GM19239 (cell line): Measurements from ENCODE around the gene SPON2.

Experiments
- DNase-seq: peaks from one replicate; pipeline ENCODE4 v3.0.0; 2011; ENCODE audit warnings: low spot score; ENCODE audit not compliant: insufficient read length
- FAIRE-seq: peaks from 2 replicates; lab custom pipeline; 2011; peaks lifted over from hg19 to GRCh38; lab: Jason Lieb, UNC

SPON2 gene

DNA sequence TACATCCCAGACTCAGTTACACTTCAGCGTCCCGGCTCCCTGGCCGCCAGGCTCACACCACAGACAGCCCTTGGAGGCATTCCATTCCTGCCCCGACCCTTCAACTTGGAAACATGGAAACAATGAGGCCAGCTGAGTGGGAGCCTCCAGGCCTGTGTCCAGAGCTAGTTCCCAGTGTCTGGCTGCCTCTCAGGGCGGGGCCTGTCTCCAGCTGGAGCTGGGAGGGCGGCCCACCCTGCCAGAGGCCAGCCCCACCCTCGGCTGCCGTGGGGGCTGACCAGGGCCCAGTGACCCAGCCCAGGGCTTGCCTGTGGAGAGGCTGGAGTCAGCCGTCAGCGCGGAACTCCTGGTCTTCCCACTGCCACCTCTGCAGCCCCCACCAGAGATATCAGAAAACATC, 37.4 kb upstream of the SPON2 start:
- no peak for FAIRE-seq

DNA sequence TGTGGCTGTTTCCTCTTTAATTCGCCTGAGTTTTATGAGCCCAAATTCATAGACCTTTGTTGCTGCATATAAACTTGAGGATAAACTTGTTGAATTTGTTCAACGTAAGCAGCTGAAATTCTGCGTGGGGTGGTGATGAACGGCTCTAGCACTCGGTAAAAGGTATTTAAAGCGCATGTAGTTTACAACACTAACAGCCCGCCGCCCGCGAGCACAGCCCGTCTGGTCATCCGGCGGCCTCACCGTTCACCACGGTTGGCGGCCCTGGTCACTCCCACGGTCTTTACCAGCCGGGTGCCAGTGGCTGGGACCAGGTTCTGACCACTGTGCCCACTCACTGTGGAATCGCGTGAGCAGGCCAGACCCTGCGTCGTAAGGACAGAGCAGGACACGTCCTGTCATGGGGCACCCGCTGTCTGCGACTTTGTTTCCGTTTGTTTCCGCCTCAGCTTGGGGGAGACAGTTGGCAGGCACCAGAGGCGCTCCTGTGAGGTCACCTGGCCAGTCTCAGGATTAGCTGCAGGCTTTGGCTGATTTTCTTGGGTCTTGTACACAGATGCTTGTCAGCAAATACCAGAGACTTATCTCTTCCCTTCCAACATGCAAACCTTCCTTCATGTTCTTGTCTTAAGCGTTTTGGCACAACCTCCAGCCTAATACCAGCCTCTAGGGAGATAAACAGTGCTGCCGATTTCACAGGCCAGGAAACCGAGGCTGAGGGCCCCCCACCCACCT, 36.8 kb upstream of the SPON2 start:
- FAIRE-seq, result no peak

More for the DNA sequence above, 37.4 kb upstream of the SPON2 start:
- DNase-seq, result no peak

GRCh38 chr4:1208266-1208961, 36.0 kb upstream of the SPON2 start:
- FAIRE-seq (no peak), DNase-seq (no peak)

More for the DNA sequence above, 36.8 kb upstream of the SPON2 start:
- DNase-seq, result no peak

DNA sequence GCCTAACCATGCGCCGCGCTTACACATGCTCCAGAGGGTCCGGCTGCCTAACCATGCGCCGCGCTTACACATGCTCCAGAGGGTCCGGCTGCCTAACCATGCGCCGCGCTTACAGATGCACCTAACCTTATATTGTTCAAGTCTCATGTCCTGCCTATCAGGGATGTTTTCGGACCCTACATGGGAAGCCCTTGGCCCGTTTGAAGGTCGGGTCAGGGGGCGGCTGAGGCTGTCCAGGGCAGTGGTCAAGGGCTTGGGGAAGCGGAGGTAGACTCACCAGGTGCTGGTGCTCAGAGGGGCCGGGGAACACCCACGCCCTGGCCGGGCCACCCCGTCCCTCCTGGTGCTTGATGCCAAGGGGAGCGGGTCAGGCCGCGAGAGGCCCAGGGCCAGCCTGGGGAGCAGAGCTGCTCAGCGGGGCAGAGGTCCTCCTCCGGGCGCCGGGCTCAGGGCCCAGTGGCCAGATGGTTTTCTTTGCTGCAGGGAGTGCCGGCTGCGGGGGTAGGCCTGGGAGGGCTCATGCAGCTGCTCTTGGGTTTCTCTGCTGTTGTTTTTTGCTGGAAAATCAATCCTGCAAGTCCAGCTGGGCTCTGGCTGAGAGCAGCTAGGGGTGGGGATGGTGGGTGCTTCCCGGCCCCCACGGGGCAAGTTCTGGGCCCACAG, 35.4 kb upstream of the SPON2 start:
- DNase-seq (no peak), FAIRE-seq (no peak)

DNA sequence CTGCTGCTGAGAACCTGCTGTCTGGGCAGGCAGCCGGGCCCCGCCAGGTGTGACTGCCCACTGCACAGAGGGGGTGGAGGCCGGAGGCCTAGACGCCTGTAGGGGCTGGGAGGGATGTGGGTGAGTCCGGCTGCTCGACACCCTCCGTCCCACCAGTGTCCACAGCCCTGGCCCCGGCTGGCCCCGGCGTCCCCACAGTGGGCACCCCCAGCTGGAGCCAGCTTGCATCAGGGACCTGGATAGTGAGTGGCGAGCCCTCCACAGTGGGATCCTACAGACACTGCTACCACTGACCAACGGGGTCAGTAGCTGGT, 34.7 kb upstream of the SPON2 start:
- DNase-seq, result no peak

GRCh38 chr4:1206299-1207156, 34.1 kb upstream of the SPON2 start:
- no peak for DNase-seq

More for the DNA sequence above, 34.7 kb upstream of the SPON2 start:
- FAIRE-seq, result no peak

DNA sequence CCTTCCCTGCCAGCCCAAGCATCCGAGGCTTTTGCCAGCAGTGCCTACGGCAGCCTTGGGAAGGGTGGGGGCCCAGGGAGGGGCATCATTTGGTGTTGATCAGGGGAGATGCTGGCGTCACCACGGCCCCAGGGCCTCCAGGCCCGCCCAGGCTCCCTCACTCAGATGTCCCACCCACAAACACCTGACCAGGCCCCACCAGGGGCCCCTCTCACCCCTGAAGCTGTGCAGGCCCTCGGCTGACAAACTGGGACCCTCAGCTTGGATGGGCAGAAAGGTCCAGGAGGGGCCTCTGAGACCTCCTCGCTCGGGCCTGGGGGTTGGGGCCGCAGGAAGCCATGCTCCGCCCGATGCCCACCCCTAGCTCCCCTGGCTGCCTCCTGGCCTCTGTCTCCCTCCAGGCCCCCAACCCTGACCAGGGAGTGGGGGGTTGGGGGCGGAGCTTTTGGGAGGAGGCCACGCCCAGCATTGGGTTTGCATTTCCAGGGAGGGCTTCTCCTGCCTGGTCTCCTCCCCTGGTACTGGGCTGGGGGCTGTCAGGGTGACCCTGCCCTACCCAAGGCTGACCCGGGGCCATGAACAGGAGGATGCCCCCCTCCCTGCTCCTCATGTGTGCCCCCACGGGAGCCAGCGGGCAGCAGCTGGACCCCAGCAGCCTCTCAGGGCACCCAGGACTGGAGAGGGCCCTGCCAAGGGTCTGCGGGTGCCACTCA, 33.4 kb upstream of the SPON2 start:
- DNase-seq, result no peak
- no peak for FAIRE-seq

More at GRCh38 chr4:1206299-1207156, 34.1 kb upstream of the SPON2 start:
- FAIRE-seq, result no peak

DNA sequence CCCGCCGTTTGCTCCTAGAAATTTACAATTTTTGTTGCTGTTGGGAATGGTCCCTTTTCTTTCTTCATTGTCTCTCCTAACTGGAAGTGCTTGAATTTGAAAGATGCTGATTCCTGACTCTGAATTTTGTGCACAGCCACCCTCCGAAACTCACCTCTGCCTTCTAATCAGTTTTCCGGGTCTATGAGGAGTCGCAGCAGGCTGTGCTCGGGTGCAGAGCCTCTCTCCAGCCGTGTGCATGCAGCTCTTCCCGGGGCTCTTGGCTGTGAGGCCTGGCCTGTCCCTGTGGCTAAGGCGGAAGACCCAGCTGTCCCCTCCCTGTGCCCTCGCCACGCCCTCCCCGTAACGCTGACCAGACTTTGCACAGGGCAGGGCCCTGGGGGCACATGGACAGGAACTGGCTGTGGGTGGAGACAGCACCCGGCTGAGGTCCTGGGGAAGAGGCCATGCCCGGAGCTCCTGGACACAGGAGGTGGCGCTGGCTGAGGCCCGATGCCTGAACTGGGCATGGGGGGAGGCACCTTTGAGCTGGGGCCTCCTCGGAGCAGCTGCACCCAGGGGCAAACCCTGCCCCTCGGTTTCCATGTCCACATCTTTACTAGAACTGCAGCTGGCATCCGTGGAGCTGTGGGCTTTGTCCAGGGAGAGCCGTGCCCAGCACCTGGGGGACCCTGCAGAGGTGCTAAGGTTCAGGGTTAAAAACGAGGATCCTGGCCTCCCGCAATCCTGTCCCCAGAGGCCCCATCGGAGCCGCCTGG, 32.6 kb upstream of the SPON2 start:
- FAIRE-seq, result no peak
- DNase-seq, result no peak

DNA sequence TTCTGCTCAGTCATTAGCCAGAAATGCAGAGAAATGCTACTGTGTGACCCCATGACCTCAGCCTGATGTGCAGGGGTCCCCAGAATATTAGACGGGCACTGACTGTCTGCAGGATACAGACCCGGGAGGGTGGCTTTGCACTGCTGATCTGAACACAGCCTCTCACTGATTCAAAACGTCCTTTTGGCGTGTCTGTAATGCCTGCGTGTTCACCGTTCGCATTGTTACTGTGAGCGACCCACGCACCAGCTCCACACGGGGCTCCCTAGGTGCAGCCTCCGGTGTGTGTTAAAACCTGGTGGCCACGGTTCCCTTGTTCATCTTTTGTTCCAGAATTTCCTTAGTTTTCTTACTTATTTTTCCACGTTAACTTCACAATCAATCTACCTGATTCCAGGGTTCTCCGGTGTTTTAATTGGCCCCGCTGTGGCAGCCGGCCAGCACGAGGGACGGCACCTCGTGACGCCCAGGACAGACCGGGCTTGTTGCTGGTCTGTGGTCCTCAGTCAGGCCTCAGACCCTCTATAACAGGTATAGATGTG, 32.0 kb upstream of the SPON2 start:
- DNase-seq, result no peak
- FAIRE-seq, result no peak

DNA sequence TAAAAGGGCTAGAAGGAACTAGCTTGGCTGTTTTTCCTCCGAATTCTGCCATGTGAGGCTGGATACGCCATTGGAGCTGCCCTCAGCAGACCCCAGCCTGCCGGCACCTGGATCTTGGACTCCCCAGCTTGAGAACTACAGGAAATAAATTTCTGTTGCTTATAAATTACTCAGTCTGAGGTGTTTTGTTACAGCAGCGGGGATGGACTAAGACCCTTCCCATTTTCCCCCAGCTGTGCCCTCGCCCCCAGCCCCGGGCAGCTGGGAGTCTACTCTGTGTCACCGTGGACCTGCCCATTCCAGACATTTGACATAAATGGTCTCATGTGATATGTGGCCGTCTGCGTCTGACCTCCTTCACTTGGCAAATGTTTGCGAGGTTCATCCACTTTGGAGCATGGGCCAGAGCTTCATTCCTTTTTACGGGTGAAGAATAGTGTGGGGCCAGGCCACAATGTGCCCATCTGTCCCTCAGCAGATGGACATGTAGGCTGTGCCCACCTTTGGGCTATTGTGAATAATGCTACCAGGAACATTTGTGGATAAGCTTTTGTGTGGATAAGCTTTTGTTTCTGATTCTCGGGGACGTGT, 30.7 kb upstream of the SPON2 start:
- DNase-seq, result no peak
- FAIRE-seq, result no peak

GRCh38 chr4:1202526-1203011, 30.2 kb upstream of the SPON2 start:
- DNase-seq, result no peak
- FAIRE-seq, result peak; percentile 37

GRCh38 chr4:1201851-1202525, 29.6 kb upstream of the SPON2 start:
- no peak for DNase-seq
- FAIRE-seq, result peak; percentile 96

DNA sequence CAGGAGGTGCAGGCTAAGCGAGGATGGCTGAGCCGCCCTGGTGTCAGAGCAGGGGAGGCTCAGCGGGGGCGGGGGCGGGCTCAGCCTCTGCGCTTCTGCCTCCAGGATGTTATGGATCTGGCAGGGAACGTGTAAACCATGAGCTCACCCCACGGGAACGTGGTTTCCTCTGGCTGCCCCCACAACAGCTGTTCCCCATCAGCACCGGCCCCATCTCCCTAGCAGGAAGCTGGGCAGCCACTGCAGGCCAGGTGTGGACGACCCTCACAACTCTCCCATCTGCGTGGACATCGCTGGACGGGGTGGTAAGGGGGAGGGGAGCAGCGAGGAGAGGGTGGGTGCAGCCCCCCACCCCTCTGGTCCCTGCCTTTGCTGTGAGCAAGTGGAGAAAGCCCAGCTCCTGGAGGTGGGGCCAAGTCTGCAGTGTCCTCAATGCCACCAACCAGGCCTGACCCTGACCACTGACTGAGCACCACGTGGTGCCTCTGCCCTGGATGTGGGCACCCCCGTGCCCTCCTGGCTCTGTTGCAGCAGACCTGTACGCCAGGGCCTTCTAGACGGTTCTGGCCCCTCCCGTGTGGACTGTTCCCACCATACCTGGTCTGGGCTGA, 28.1 kb upstream of the SPON2 start:
- FAIRE-seq, result peak; percentile 57
- no peak for DNase-seq

DNA sequence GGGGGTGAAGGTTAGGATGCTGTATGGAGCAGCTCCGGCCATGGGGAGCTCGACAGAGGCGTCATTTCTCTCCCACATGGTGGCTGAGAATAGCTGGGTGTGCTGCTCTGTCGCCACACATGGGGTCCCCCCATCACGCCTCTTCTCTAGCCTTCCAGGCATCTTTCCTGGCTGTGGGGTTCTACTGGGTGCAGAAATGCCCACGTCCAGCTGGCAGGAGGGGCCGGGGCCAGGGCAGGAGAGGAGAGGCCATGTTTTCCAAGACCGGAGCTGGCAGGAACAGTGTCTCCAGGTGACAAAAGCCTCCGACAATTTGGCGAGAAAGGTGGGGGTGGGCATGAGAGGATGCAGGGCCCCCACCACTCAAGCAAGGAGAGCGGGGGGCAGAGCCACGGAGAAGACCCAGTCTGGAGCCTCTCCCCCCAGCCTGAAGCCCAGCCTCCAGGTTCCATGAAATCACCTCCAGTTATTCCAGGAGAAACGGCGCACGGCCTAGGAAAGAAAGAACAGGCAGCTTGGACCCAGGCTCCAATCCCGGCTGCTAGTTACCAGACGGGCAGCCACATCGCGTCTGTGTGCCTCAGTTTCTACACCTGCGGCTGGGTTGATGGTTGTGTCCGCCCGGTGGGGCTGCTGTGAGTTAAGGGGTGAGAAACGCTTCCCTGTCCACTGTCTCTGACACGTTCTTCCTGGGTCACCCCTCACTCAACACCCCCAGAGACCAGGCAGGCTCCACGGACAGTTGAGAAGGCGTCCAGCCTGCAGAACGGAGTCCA, 27.4 kb upstream of the SPON2 start:
- peak; percentile 67 for FAIRE-seq
- DNase-seq, result no peak

DNA sequence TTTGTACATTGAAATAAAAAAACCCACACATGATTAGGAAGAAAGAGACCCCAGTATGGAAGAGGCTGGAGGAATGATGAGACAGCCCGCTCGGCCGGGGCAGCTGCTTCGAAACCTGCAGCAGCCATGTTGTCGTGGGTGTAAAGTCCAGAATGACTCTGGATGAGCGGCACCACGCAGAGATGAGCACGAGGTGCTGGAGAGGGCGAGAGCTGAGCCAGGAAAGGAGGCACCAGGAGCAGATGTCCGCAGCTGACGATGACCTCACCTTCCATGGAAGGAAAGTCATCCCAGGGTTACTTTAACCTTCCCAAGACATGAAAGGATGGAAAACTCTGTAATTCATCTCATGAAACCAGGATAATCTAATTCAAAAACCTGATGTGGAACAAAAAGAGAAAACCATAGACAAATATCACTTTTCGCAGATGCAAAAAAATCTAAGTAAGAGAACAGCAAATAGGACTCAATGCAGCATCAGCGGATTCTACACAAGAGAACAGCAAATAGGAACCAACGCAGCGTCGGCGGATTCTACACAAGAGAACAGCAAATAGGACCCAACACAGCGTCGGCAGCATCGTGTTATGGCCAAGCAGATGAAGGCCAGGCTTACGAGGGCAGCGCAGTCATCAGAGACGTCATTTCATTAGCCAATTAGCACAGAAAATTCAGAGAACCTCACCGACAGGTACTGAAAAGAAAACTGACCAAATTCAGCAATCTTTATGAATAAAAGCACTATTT, 25.9 kb upstream of the SPON2 start:
- DNase-seq, result no peak
- FAIRE-seq, result no peak
